ENCODE data around the gene RNF34. TPM values are rescaled to one million over a fixed set of nuclear protein-coding genes. Genes with fewer than 3 reads are reported as not detected.

Gene RNF34
- total and polyA plus RNA-seq, 3 donors from 2014 or later, result 59.2 to 96.6 (median 84.5) TPM

- no peak for TF ChIP-seq CTCF (IDR thresholded peaks at IDR 0.05)
- Histone ChIP-seq H3K9me3 (no peaks in the 10 kb centered on the region), H3K27ac (no peak overlapping the region), H3K27me3 (no peaks in the 10 kb centered on the region), H3K4me1 (no peaks in the 10 kb centered on the region), H3K36me3 (ENCODE audit: low read depth, missing control alignments) (no peaks in the 10 kb centered on the region), H3K4me3 (no peak overlapping the region)
- DNase-seq, result no peak
- 85 to 95% methylated on average over 2 of the region's 2 CpGs for WGBS, 2 donors
- intact Hi-C loops (cut with DNase I; ENCODE audit: low total_unique reads), result no loop called here
Observed at GRCh38 chr12:121390856-121391255, 9.1 kb upstream of the RNF34 start.

GRCh38 chr12:121391619-121392324 is 8.1 kb upstream of the RNF34 start:
- H3K9me3 ChIP-seq, result no peaks in the 10 kb centered on the region
- H3K27ac ChIP-seq, result no peak overlapping the region
- H3K36me3 ChIP-seq (ENCODE audit: low read depth, missing control alignments), result no peaks in the 10 kb centered on the region
- 69 to 76% methylated on average over 10 of the region's 10 CpGs for WGBS, 2 donors
- DNase-seq, result no peak
- no peak overlapping the region for H3K4me3 ChIP-seq
- no peaks in the 10 kb centered on the region for H3K27me3 ChIP-seq
- intact Hi-C loops (cut with DNase I; ENCODE audit: low total_unique reads), result no loop called here
- no peak for TF ChIP-seq POLR2A (IDR thresholded peaks at IDR 0.05)
- TF ChIP-seq CTCF (IDR thresholded peaks at IDR 0.05), result no peak
- H3K4me1 ChIP-seq, result no peaks in the 10 kb centered on the region

GRCh38 chr12:121392325-121392716 is 7.6 kb upstream of the RNF34 start:
- no peaks in the 10 kb centered on the region for H3K27me3 ChIP-seq
- intact Hi-C loops (cut with DNase I; ENCODE audit: low total_unique reads), result no loop called here
- no peaks in the 10 kb centered on the region for H3K4me1 ChIP-seq
- H3K36me3 ChIP-seq (ENCODE audit: low read depth, missing control alignments), result no peaks in the 10 kb centered on the region
- TF ChIP-seq POLR2A (IDR thresholded peaks at IDR 0.05) (no peak), CTCF (IDR thresholded peaks at IDR 0.05) (no peak)
- DNase-seq, result no peak
- no peak overlapping the region for H3K27ac ChIP-seq
- H3K4me3 ChIP-seq, result no peak overlapping the region
- no peaks in the 10 kb centered on the region for H3K9me3 ChIP-seq
- 92 to 94% methylated on average over 3 of the region's 3 CpGs for WGBS, 2 donors

GRCh38 chr12:121397521-121397920 is 2.4 kb upstream of the RNF34 start:
- Histone ChIP-seq H3K27me3 (no peaks in the 10 kb centered on the region), H3K4me3 (no peak overlapping the region), H3K27ac (no peak overlapping the region), H3K36me3 (ENCODE audit: low read depth, missing control alignments) (no peaks in the 10 kb centered on the region), H3K9me3 (no peaks in the 10 kb centered on the region), H3K4me1 (peaks cover 12% of the 10 kb centered on the region)
- WGBS, 2 donors, result 76 to 81% methylated on average over 14 of the region's 14 CpGs
- DNase-seq, result no peak
- intact Hi-C loops (cut with DNase I; ENCODE audit: low total_unique reads), result no loop called here
- TF ChIP-seq CTCF (IDR thresholded peaks at IDR 0.05) (no peak), POLR2A (IDR thresholded peaks at IDR 0.05) (no peak)

- H3K27me3 ChIP-seq, result no peaks in the 10 kb centered on the region
- no peak for DNase-seq
- no peak overlapping the region for H3K27ac ChIP-seq
- 70 to 79% methylated on average over 5 of the region's 5 CpGs for WGBS, 2 donors
- no peak overlapping the region for H3K4me3 ChIP-seq
- H3K9me3 ChIP-seq, result no peaks in the 10 kb centered on the region
- peaks cover 12% of the 10 kb centered on the region for H3K4me1 ChIP-seq
- TF ChIP-seq CTCF (IDR thresholded peaks at IDR 0.05) (no peak), POLR2A (IDR thresholded peaks at IDR 0.05) (no peak)
- intact Hi-C loops (cut with DNase I; ENCODE audit: low total_unique reads), result no loop called here
- no peaks in the 10 kb centered on the region for H3K36me3 ChIP-seq (ENCODE audit: low read depth, missing control alignments)
Observed at GRCh38 chr12:121398355-121398754, 1.6 kb upstream of the RNF34 start.
